A673 (cell line): ENCODE measurements around the gene CLNK.

ENCODE experiments used
- EZH2 ChIP-seq: fragments of 200-600 bp; sonication (generic); IDR thresholded peaks from 2 replicates; pipeline ENCODE4 v1.6.1; 2017; ENCODE audit warnings: borderline replicate concordance, low read depth, mild to moderate bottlenecking, mixed read lengths, antibody characterized with exemption, low read length; ENCODE audit not compliant: poor library complexity, severe bottlenecking
- TF ChIP-seq, protein P1 (sequence below): fragments of 300-800, 200-600 bp; sonication (generic); conservative IDR thresholded peaks from 2 replicates; pipeline ENCODE4 v1.5.1; 2017; ENCODE audit warnings: low read depth, mild to moderate bottlenecking, antibody characterized with exemption, low read length, moderate library complexity, mixed read lengths

DNA sequence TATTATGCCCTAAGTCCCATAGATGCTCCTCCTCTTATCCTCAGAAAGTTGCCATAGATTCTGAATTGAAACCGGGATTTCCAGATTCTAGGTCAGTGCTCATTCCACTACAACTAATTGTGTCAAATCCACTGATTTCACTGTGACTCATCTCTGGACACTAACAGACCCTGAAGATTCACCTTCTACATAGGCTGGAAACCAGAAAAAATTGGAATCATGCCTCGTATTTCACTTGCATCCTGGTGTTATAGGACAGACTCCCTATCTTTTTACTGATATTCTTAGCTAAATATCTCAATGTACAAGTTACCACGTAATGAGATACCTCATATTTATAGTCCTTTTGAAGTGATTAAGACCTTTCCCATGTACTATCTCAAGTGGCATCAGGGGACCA, 36.7 kb downstream of the CLNK start:
- TF ChIP-seq EZH2 = no peak
- TF ChIP-seq, protein P1, sequence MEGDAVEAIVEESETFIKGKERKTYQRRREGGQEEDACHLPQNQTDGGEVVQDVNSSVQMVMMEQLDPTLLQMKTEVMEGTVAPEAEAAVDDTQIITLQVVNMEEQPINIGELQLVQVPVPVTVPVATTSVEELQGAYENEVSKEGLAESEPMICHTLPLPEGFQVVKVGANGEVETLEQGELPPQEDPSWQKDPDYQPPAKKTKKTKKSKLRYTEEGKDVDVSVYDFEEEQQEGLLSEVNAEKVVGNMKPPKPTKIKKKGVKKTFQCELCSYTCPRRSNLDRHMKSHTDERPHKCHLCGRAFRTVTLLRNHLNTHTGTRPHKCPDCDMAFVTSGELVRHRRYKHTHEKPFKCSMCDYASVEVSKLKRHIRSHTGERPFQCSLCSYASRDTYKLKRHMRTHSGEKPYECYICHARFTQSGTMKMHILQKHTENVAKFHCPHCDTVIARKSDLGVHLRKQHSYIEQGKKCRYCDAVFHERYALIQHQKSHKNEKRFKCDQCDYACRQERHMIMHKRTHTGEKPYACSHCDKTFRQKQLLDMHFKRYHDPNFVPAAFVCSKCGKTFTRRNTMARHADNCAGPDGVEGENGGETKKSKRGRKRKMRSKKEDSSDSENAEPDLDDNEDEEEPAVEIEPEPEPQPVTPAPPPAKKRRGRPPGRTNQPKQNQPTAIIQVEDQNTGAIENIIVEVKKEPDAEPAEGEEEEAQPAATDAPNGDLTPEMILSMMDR = no peak
